Naive thymus-derived CD8-positive, alpha-beta T cell (primary cell): Measurements from ENCODE around the gene IGSF5. TPM values are rescaled to one million over a fixed set of nuclear protein-coding genes. Genes with fewer than 3 reads are reported as not detected.
"Not testable (repeated sequence)": the region's sequence is repeated elsewhere in the genome, so short reads cannot be mapped to it uniquely, and the experiment has no call there.

Source experiments
- ATAC-seq, 2 donors: fragments of 150-1000 bp; cut with Tn5 transposase in 1 of 2; sonication (Bioruptor Pico), chemical (Tn5 transposase) in 1 of 2; 1 replicate in 1 of 2; 2 replicates in 1 of 2; pipeline ENCODE4 v1.10.0; 2021; ENCODE audit warnings: mild to moderate bottlenecking in 2 of 2, moderate library complexity in 2 of 2
- POLR2A ChIA-PET: fragments of 350-600 bp; sonication (Branson Sonifier 250); formaldehyde crosslinking; loops from one replicate; lab custom pipeline; 2021; ENCODE audit warnings: antibody characterized with exemption; lab: Charles Lee
- DNase-seq, 10 donors: peaks; one replicate each; pipeline versions ENCODE4 v3.0.0 to v3.0.0-alpha.2; 2020 to 2022
- H3K27ac Mint-ChIP-seq, 10 donors: one replicate each; pipeline ENCODE4 v1.8.0; 2020 to 2022; ENCODE audit warnings: mild to moderate bottlenecking in 10 of 10, mixed read lengths in 10 of 10, moderate library complexity in 4 of 10, inconsistent platforms in 1 of 10
- H3K27me3 Mint-ChIP-seq, 5 donors: one replicate each; pipeline ENCODE4 v1.8.0; 2021 to 2022; ENCODE audit warnings: mixed read lengths in 5 of 5
- H3K36me3 Mint-ChIP-seq, 3 donors: one replicate each; pipeline ENCODE4 v1.8.0; 2020 to 2022; ENCODE audit warnings: mixed read lengths in 3 of 3, mild to moderate bottlenecking in 2 of 3, inconsistent platforms in 1 of 3
- H3K4me1 Mint-ChIP-seq, 4 donors: one replicate each; pipeline ENCODE4 v1.8.0; 2021 to 2022; ENCODE audit warnings: mixed read lengths in 4 of 4
- H3K4me3 Mint-ChIP-seq, 10 donors: one replicate each; pipeline ENCODE4 v1.8.0; 2020 to 2022; ENCODE audit warnings: mild to moderate bottlenecking in 10 of 10, mixed read lengths in 10 of 10, moderate library complexity in 6 of 10, inconsistent platforms in 1 of 10
- H3K9me3 Mint-ChIP-seq, 9 donors: one replicate each; pipeline ENCODE4 v1.8.0; 2020 to 2022; ENCODE audit warnings: mixed read lengths in 9 of 9, mild to moderate bottlenecking in 3 of 9, inconsistent platforms in 1 of 9, moderate library complexity in 1 of 9
- polyA plus RNA-seq, 3 donors: library from polyadenylated mRNA; unstranded; fragments of 300-500 nt; fragmentation: Illumina TruSeq; gene quantifications; one replicate each; pipeline ENCODE4 v1.2.3, GENCODE V29; 2021
- total RNA-seq, 8 experiments: library from RNA in 2 of 8; stranded (reverse) in 2 of 8; gene quantifications; one replicate each; pipeline ENCODE4 v1.2.3 and lab custom pipeline; 2021 to 2026

IGSF5 gene
- total and polyA plus RNA-seq, 5 experiments from 2014 or later = not detected

DNA sequence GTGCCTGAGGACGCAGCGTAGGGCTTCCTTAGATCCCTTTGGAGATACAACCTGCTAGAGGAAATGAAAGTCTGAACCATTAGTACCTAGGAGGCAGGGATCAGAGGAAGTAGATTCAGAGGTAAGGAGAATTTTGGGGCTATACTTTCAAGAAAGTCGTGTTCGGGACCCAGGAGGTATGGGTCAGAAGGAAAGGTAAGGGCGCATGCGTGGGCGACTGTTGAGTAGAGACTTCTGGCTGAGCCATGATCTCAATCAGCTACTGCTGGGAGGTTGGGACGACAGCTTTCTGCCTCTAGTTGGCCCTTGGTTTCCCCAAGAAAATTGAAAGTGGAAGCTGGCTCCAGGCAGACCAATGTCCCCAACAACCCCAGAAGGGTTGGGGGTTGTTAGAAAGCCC, 349 bp downstream of the IGSF5 start:
- H3K27ac Mint-ChIP-seq, ATAC-seq, H3K27me3 Mint-ChIP-seq, H3K9me3 Mint-ChIP-seq, H3K36me3 Mint-ChIP-seq, H3K4me1 Mint-ChIP-seq, DNase-seq, POLR2A ChIA-PET, H3K4me3 Mint-ChIP-seq: not testable (repeated sequence)

GRCh38 chr21:39750670-39751069, 5.7 kb downstream of the IGSF5 start:
- POLR2A ChIA-PET = no interaction called here
- no peak for ATAC-seq
- Mint-ChIP-seq H3K27me3 (peaks cover 0 to 4% (median 0%) of the 10 kb centered on the region in 5 donors), H3K4me1 (no peaks in the 10 kb centered on the region), H3K36me3 (no peaks in the 10 kb centered on the region), H3K9me3 (peaks cover 0 to 13% (median 4%) of the 10 kb centered on the region in 9 donors), H3K4me3 (no peak overlapping the region), H3K27ac (no peak overlapping the region)
- DNase-seq = no peak

GRCh38 chr21:39754811-39755210, 9.8 kb downstream of the IGSF5 start:
- DNase-seq = no peak
- POLR2A ChIA-PET = no interaction called here
- Mint-ChIP-seq H3K4me1 (no peaks in the 10 kb centered on the region), H3K4me3 (no peak overlapping the region), H3K9me3 (peaks cover 0 to 13% (median 5%) of the 10 kb centered on the region in 9 donors), H3K27me3 (peaks cover 2 to 16% (median 4%) of the 10 kb centered on the region in 5 donors), H3K27ac (no peak overlapping the region), H3K36me3 (no peaks in the 10 kb centered on the region)
- no peak for ATAC-seq

- H3K9me3 Mint-ChIP-seq = peaks cover 0 to 13% (median 7%) of the 10 kb centered on the region in 9 donors
- peaks cover 2 to 16% (median 5%) of the 10 kb centered on the region in 5 donors for H3K27me3 Mint-ChIP-seq
- ATAC-seq (no peak), DNase-seq (no peak)
- H3K4me1 Mint-ChIP-seq = no peaks in the 10 kb centered on the region
- H3K36me3 Mint-ChIP-seq = no peaks in the 10 kb centered on the region
- H3K27ac Mint-ChIP-seq = no peak overlapping the region
- H3K4me3 Mint-ChIP-seq = no peak overlapping the region
- POLR2A ChIA-PET = no interaction called here
These were observed 11.3 kb downstream of the IGSF5 start for GRCh38 chr21:39756285-39756684.

DNA sequence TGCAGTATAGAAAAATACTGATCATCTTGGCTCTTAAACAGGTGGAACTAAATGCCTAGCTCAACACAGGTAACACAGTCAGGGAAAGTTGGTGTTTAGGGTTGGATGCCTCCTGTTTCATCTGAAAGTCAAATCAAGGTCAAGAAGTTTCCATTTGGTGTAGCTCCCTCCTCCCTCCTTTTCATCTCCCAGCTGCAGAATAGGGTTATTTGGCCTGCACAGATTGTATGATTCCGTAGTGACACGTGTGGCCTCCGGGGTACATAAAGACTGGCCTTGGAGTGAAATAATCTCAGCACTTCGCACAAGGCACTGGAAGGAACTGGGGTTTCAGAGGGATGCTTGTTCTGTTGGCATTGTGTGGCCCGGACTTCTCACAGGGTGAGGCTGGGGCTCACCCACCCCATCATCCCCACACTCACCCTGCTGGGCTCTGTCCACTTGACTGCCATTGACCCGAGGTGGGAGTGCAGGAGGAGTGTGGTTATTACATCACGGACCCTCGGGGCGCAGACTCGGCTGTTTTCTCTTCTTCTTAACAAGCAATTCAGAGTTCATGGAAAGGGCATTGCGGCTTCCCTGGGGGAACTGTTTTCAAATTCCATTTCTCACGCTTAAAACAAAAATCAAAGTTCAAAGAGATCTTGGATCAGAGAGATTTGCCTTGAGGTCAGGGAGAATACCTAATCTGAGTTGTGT, 18.4 kb downstream of the IGSF5 start:
- DNase-seq = no peak
- ATAC-seq = no peak
- H3K4me1 Mint-ChIP-seq = peaks cover 0 to 2% (median 0%) of the 10 kb centered on the region in 4 donors
- H3K36me3 Mint-ChIP-seq = no peaks in the 10 kb centered on the region
- POLR2A ChIA-PET = no interaction called here
- H3K4me3 Mint-ChIP-seq = no peak overlapping the region
- peaks cover 0 to 9% (median 3%) of the 10 kb centered on the region in 9 donors for H3K9me3 Mint-ChIP-seq
- H3K27me3 Mint-ChIP-seq = peaks cover 1 to 22% (median 8%) of the 10 kb centered on the region in 5 donors
- no peak overlapping the region for H3K27ac Mint-ChIP-seq

- Mint-ChIP-seq H3K9me3 (no peaks in the 10 kb centered on the region), H3K27ac (no peak overlapping the region), H3K36me3 (no peaks in the 10 kb centered on the region), H3K4me3 (no peak overlapping the region), H3K4me1 (no peaks in the 10 kb centered on the region), H3K27me3 (peaks cover 0 to 9% (median 6%) of the 10 kb centered on the region in 5 donors)
- ATAC-seq = no peak
- no peak for DNase-seq
- POLR2A ChIA-PET = no interaction called here
These were observed 29.2 kb downstream of the IGSF5 start for GRCh38 chr21:39774227-39774626.

DNA sequence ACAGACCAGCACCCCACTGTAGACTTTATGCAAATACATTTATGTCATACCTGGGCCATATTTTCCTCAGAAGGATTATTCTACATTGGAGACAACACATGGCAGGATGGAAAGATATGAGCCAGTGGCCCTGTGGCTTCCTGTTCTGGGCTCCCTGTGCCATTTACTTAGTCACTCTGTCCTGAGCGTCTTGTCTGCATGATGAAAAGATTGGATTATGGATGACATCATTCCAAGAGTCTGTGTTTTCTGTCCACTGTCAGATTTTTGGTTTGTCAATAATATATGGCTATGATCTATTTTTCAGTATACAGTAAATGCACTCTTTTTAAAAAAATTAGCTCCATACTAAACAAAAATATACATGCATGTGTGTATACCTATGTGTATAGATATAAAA, 30.8 kb downstream of the IGSF5 start:
- DNase-seq = no peak
- H3K27ac Mint-ChIP-seq = no peak overlapping the region
- peaks cover 0 to 3% (median 0%) of the 10 kb centered on the region in 9 donors for H3K9me3 Mint-ChIP-seq
- H3K4me3 Mint-ChIP-seq = no peak overlapping the region
- POLR2A ChIA-PET = no interaction called here
- no peak for ATAC-seq
- no peaks in the 10 kb centered on the region for H3K36me3 Mint-ChIP-seq
- peaks cover 0 to 9% (median 6%) of the 10 kb centered on the region in 5 donors for H3K27me3 Mint-ChIP-seq
- H3K4me1 Mint-ChIP-seq = no peaks in the 10 kb centered on the region

GRCh38 chr21:39776589-39776988, 31.6 kb downstream of the IGSF5 start:
- Mint-ChIP-seq H3K9me3 (peaks cover 0 to 3% (median 0%) of the 10 kb centered on the region in 9 donors), H3K4me1 (no peaks in the 10 kb centered on the region), H3K36me3 (no peaks in the 10 kb centered on the region), H3K27me3 (peaks cover 0 to 9% (median 6%) of the 10 kb centered on the region in 5 donors), H3K4me3 (no peak overlapping the region), H3K27ac (no peak overlapping the region)
- POLR2A ChIA-PET = no interaction called here
- no peak for DNase-seq
- no peak for ATAC-seq

- DNase-seq (no peak), ATAC-seq (no peak)
- H3K27ac Mint-ChIP-seq = no peak overlapping the region
- no peak overlapping the region for H3K4me3 Mint-ChIP-seq
- no peaks in the 10 kb centered on the region for H3K4me1 Mint-ChIP-seq
- H3K27me3 Mint-ChIP-seq = peaks cover 0 to 10% (median 0%) of the 10 kb centered on the region in 5 donors
- peaks cover 0 to 9% (median 2%) of the 10 kb centered on the region in 9 donors for H3K9me3 Mint-ChIP-seq
- POLR2A ChIA-PET = no interaction called here
- no peaks in the 10 kb centered on the region for H3K36me3 Mint-ChIP-seq
These were observed 36.3 kb downstream of the IGSF5 start for GRCh38 chr21:39781331-39781730.

GRCh38 chr21:39788383-39788782, 43.4 kb downstream of the IGSF5 start:
- Mint-ChIP-seq H3K4me3 (no peak overlapping the region), H3K36me3 (peaks cover 0 to 1% (median 0%) of the 10 kb centered on the region in 3 donors), H3K4me1 (no peaks in the 10 kb centered on the region), H3K27me3 (peaks cover 0 to 8% (median 6%) of the 10 kb centered on the region in 5 donors), H3K9me3 (peaks cover 0 to 5% (median 0%) of the 10 kb centered on the region in 9 donors), H3K27ac (no peak overlapping the region)
- ATAC-seq = no peak
- DNase-seq = no peak
- POLR2A ChIA-PET = no interaction called here

DNA sequence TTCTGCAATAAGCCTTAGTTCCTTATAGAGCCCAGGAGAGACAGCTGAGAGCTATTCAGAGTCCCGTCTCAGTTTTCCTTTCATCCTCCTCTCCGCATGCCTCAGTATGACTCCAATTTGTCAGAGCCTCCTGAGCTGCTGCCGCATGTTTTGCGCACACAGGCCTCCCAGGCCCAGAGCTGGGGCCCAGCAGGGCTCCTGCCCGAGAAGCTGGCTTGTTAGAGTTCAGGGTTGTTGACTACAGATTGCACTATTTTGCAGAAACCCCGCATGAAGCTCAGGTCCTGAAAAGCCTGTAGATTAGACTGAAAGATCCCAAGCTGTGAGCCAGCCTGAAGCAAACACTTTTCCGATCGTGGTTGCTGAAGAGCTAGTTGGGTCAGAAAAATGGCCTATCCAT, 51.5 kb downstream of the IGSF5 start:
- no peak for DNase-seq
- no peak for ATAC-seq
- no peak overlapping the region for H3K4me3 Mint-ChIP-seq
- peaks cover 0 to 17% (median 7%) of the 10 kb centered on the region in 5 donors for H3K27me3 Mint-ChIP-seq
- POLR2A ChIA-PET = no interaction called here
- H3K27ac Mint-ChIP-seq = no peak overlapping the region
- no peaks in the 10 kb centered on the region for H3K9me3 Mint-ChIP-seq
- no peaks in the 10 kb centered on the region for H3K36me3 Mint-ChIP-seq
- H3K4me1 Mint-ChIP-seq = no peaks in the 10 kb centered on the region

- Mint-ChIP-seq H3K4me1 (no peaks in the 10 kb centered on the region), H3K27me3 (peaks cover 0 to 12% (median 7%) of the 10 kb centered on the region in 5 donors), H3K9me3 (peaks cover 0 to 2% (median 0%) of the 10 kb centered on the region in 9 donors), H3K4me3 (no peak overlapping the region), H3K36me3 (no peaks in the 10 kb centered on the region), H3K27ac (no peak overlapping the region)
- POLR2A ChIA-PET = no interaction called here
- ATAC-seq (no peak), DNase-seq (no peak)
These were observed 54.2 kb downstream of the IGSF5 start for GRCh38 chr21:39799178-39799577.

GRCh38 chr21:39800311-39800710, 55.3 kb downstream of the IGSF5 start:
- Mint-ChIP-seq H3K9me3 (peaks cover 0 to 2% (median 0%) of the 10 kb centered on the region in 9 donors), H3K36me3 (no peaks in the 10 kb centered on the region), H3K4me3 (no peak overlapping the region), H3K27ac (no peak overlapping the region), H3K4me1 (no peaks in the 10 kb centered on the region), H3K27me3 (peaks cover 0 to 12% (median 7%) of the 10 kb centered on the region in 5 donors)
- POLR2A ChIA-PET = no interaction called here
- DNase-seq = no peak
- no peak for ATAC-seq

- ATAC-seq (no peak), DNase-seq (no peak)
- Mint-ChIP-seq H3K9me3 (peaks cover 0 to 2% (median 0%) of the 10 kb centered on the region in 9 donors), H3K36me3 (no peaks in the 10 kb centered on the region), H3K27ac (no peak overlapping the region), H3K4me1 (no peaks in the 10 kb centered on the region), H3K4me3 (no peak overlapping the region), H3K27me3 (peaks cover 0 to 6% (median 3%) of the 10 kb centered on the region in 5 donors)
- POLR2A ChIA-PET = no interaction called here
These were observed 57.2 kb downstream of the IGSF5 start for GRCh38 chr21:39802217-39802616.
